Panc1 (cell line): ENCODE data around the gene MTARC2. TPM values are rescaled to one million over a fixed set of nuclear protein-coding genes. Genes with fewer than 3 reads are reported as not detected.

Experiments used
- ATAC-seq: fragments of 200-7000 bp; cut with Tn5 transposase; 2 replicates; pipeline ENCODE4 v1.9.1; 2020; ENCODE audit warnings: mild to moderate bottlenecking, moderate library complexity
- BruUV-seq: library from RNA; stranded (reverse); fragments of 400-500 nt; replicated peaks from 2 replicates; lab custom pipeline; 2021; lab: Mats Ljungman, UMichigan
- CTCF ChIA-PET: fragments of 300-600 bp; sonication (Branson Sonifier 250); formaldehyde crosslinking; loops from one replicate; lab custom pipeline; 2022; ENCODE audit warnings: antibody characterized with exemption; lab: Charles Lee
- POLR2A ChIA-PET: fragments of 300-600 bp; sonication (Branson Sonifier 250); formaldehyde crosslinking; loops from one replicate; lab custom pipeline; 2022; ENCODE audit warnings: antibody characterized with exemption; lab: Charles Lee
- DNase-seq: peaks from one replicate; pipeline ENCODE4 v3.0.0-alpha.2; 2010; ENCODE audit warnings: low read depth, low spot score
- H3K27ac ChIP-seq: 2 replicates; pipeline ENCODE4 v1.5.1; 2011; ENCODE audit warnings: mild to moderate bottlenecking, low read length, inconsistent platforms
- H3K27me3 ChIP-seq: fragments of 200-500 bp; sonication (Bioruptor generic); 2 replicates; pipeline ENCODE4 v1.6.0; 2014; ENCODE audit warnings: low read length, inconsistent platforms; ENCODE audit not compliant: control insufficient read depth, insufficient read depth
- H3K36me3 ChIP-seq: fragments of 200-500 bp; sonication (Bioruptor generic); 2 replicates; pipeline ENCODE4 v1.5.1; 2014; ENCODE audit warnings: inconsistent platforms, mild to moderate bottlenecking, low read length, moderate library complexity; ENCODE audit not compliant: control insufficient read depth, insufficient read depth
- H3K4me1 ChIP-seq: 2 replicates; pipeline ENCODE4 v1.5.1; 2011; ENCODE audit warnings: inconsistent platforms, mild to moderate bottlenecking, low read length, moderate library complexity; ENCODE audit not compliant: control insufficient read depth, insufficient read depth
- H3K4me3 ChIP-seq, 2 experiments: 2 replicates each; pipeline ENCODE4 v1.5.1; 2011 to 2012; ENCODE audit warnings: low read depth in 2 of 2, low read length in 2 of 2, mild to moderate bottlenecking in 2 of 2, inconsistent platforms in 1 of 2, moderate library complexity in 1 of 2
- H3K9me3 ChIP-seq: fragments of 200-500 bp; sonication (Bioruptor generic); 2 replicates; pipeline ENCODE4 v1.5.1; 2014; ENCODE audit warnings: low read depth, mild to moderate bottlenecking, inconsistent platforms, low read length, moderate library complexity; ENCODE audit not compliant: control insufficient read depth, insufficient read depth
- CTCF ChIP-seq: fragments of 450-650 bp; IDR thresholded peaks from 2 replicates; pipeline ENCODE4 v1.5.1; 2017; ENCODE audit warnings: mild to moderate bottlenecking
- POLR2AphosphoS5 ChIP-seq: IDR thresholded peaks from 2 replicates; pipeline ENCODE4 v1.6.1; 2012; ENCODE audit warnings: mild to moderate bottlenecking, low read depth, low read length, moderate library complexity
- REST ChIP-seq, 2 experiments: IDR thresholded peaks; 2 replicates each; pipeline ENCODE4 v1.6.1; 2011 to 2012; ENCODE audit warnings: low read depth in 2 of 2, control low read depth in 1 of 2, low read length in 1 of 2, mild to moderate bottlenecking in 1 of 2, moderate library complexity in 1 of 2; ENCODE audit not compliant: insufficient read depth in 1 of 2
- SIN3A ChIP-seq: IDR thresholded peaks from 2 replicates; pipeline ENCODE4 v1.6.1; 2012; ENCODE audit warnings: low read depth, mild to moderate bottlenecking, low read length, moderate library complexity, borderline replicate concordance; ENCODE audit not compliant: insufficient read depth
- TCF7L2 ChIP-seq: IDR thresholded peaks from 2 replicates; pipeline ENCODE4 v1.6.1; 2011; ENCODE audit warnings: mild to moderate bottlenecking, low read depth, low read length, inconsistent platforms
- in situ Hi-C: cut with HindIII; loops from 2 replicates; pipeline ENCODE4 v1.10.0; 2016; ENCODE audit warnings: low sequenced_read_pairs, low pct_unique_long_range_greater_than_20kb
- intact Hi-C: fragments of 100-400 bp; cut with micrococcal nuclease; formaldehyde crosslinking; loops from one replicate; pipeline ENCODE4 v1.10.0; 2022; ENCODE audit not compliant: unreplicated experiment
- total RNA-seq: library from RNA; stranded (reverse); gene quantifications from one replicate; pipeline ENCODE4 v1.2.1, GENCODE V29; 2021; ENCODE audit not compliant: unreplicated experiment

Gene MTARC2
- total RNA-seq, 1 experiment from 2014 or later: 10.1 TPM

- Histone ChIP-seq H3K4me3 (no peak overlapping the region), H3K27ac (no peak overlapping the region), H3K9me3 (no peaks in the 10 kb centered on the region), H3K27me3 (peaks cover 3% of the 10 kb centered on the region; the same call in 1 of the 2 replicates), H3K36me3 (no peaks in the 10 kb centered on the region), H3K4me1 (no peaks in the 10 kb centered on the region)
- ChIA-PET POLR2A (no interaction called here), CTCF (no interaction called here)
- in situ Hi-C loops (no loop called here), intact Hi-C loops (loop anchor here (10.0 kb wide), 1 partner anchor 1639 kb away; no protein-coding TSS in a partner anchor)
- DNase-seq (no peak), ATAC-seq (no peak)
- BruUV-seq: no TSS peak
- TF ChIP-seq TCF7L2: no peak
- no peak for TF ChIP-seq REST (IDR thresholded peaks at IDR 0.05; ENCODE audit: insufficient read depth in 1 of 2, low read depth in 2 of 2, low read length in 1 of 2)
- no peak for TF ChIP-seq SIN3A
- no peak for TF ChIP-seq POLR2AphosphoS5
- TF ChIP-seq CTCF: no peak
Observed at GRCh38 chr1:220815409-220815808, 67.3 kb downstream of the MTARC2 start.

- Histone ChIP-seq H3K36me3 (no peaks in the 10 kb centered on the region), H3K27ac (no peak overlapping the region), H3K4me3 (no peak overlapping the region), H3K4me1 (no peaks in the 10 kb centered on the region), H3K27me3 (peaks cover 3% of the 10 kb centered on the region; the same call in 1 of the 2 replicates), H3K9me3 (no peaks in the 10 kb centered on the region)
- in situ Hi-C loops: no loop called here
- no peak for TF ChIP-seq SIN3A
- no peak for TF ChIP-seq TCF7L2
- TF ChIP-seq POLR2AphosphoS5: no peak
- TF ChIP-seq CTCF: no peak
- no peak for TF ChIP-seq REST (IDR thresholded peaks at IDR 0.05; ENCODE audit: insufficient read depth in 1 of 2, low read depth in 2 of 2, low read length in 1 of 2)
- ATAC-seq (no peak), DNase-seq (no peak)
- ChIA-PET CTCF (no interaction called here), POLR2A (no interaction called here)
- no TSS peak for BruUV-seq
- intact Hi-C loops: loop anchor here (10.0 kb wide), 1 partner anchor 1637 kb away; no protein-coding TSS in a partner anchor
Observed at GRCh38 chr1:220817907-220818306, 69.8 kb downstream of the MTARC2 start.
